ENCODE measurements around the gene LGALS4.
"Not testable (repeated sequence)": the region's sequence is repeated elsewhere in the genome, so short reads cannot be mapped to it uniquely, and the experiment has no call there.

The LGALS4 gene

DNA sequence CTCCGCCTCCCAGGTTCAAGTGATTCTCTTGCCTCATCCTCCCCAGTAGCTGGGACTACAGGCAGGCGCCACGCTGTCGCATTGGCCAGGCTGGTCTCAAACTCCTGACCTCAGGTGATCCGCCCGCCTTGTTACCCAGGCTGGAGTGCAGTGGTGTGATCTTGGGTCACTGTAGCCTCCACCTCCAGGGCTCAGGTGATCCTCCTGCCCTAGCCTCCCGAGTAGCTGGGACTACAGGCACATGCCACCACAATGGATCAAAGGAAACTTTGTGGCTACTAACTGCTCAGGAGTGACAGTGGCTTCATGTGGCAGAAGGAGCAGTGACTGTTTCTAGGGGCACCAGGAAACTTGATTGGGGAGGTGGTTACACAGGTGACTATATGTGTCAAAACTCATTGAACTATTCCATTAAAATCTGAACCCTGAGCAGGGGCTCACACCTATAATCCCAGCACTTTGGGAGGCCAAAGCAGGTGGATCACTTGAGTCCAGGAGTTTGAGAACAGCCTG, 27.5 kb downstream of the LGALS4 start:
- TF ChIP-seq CTCF (IDR thresholded peaks at IDR 0.05; ENCODE audit: low read length) (no peak), EZH2 (optimal IDR thresholded peaks at IDR 0.05; ENCODE audit: low read depth, low read length) (no peak), EZH2phosphoT487 (IDR thresholded peaks at IDR 0.05; ENCODE audit: low read length) (no peak)
- Histone ChIP-seq H2AFZ (ENCODE audit: low read length) (no peak overlapping the region), H3K4me3 (ENCODE audit: low read length) (no peak overlapping the region), H3K4me1 (ENCODE audit: low read length) (no peaks in the 10 kb centered on the region), H3F3A (ENCODE audit: insufficient read depth, low read length) (no peaks in the 10 kb centered on the region), H3K9me2 (replicated peaks; ENCODE audit: insufficient read depth, low read length) (no peaks in the 10 kb centered on the region), H3K9ac (ENCODE audit: low read length) (no peak overlapping the region), H3K9me3 (replicated peaks; ENCODE audit: insufficient read depth, low read length) (no peaks in the 10 kb centered on the region), H3K79me2 (ENCODE audit: low read length) (no peaks in the 10 kb centered on the region), H3K4me2 (ENCODE audit: low read depth, low read length) (no peak overlapping the region), H3K36me3 (replicated peaks; ENCODE audit: insufficient read depth, low read length) (no peaks in the 10 kb centered on the region), H4K20me1 (ENCODE audit: insufficient read depth, low read length) (no peaks in the 10 kb centered on the region), H3K27ac (ENCODE audit: low read length) (no peak overlapping the region), H3K27me3 (replicated peaks; ENCODE audit: insufficient read depth, low read length) (peaks cover 18% of the 10 kb centered on the region)
- DNase-seq = no peak

- Histone ChIP-seq H4K20me1 (ENCODE audit: insufficient read depth, low read length) (no peaks in the 10 kb centered on the region), H3K4me3 (ENCODE audit: low read length) (no peak overlapping the region), H3F3A (ENCODE audit: insufficient read depth, low read length) (no peaks in the 10 kb centered on the region), H3K27me3 (replicated peaks; ENCODE audit: insufficient read depth, low read length) (peaks cover 28% of the 10 kb centered on the region), H3K4me1 (ENCODE audit: low read length) (no peaks in the 10 kb centered on the region), H3K79me2 (ENCODE audit: low read length) (no peaks in the 10 kb centered on the region), H3K9me2 (replicated peaks; ENCODE audit: insufficient read depth, low read length) (no peaks in the 10 kb centered on the region), H3K36me3 (replicated peaks; ENCODE audit: insufficient read depth, low read length) (no peaks in the 10 kb centered on the region), H3K9me3 (replicated peaks; ENCODE audit: insufficient read depth, low read length) (no peaks in the 10 kb centered on the region), H3K4me2 (ENCODE audit: low read depth, low read length) (no peak overlapping the region), H3K9ac (ENCODE audit: low read length) (no peak overlapping the region), H3K27ac (ENCODE audit: low read length) (no peak overlapping the region), H2AFZ (ENCODE audit: low read length) (no peak overlapping the region)
- DNase-seq = no peak
- TF ChIP-seq EZH2phosphoT487 (IDR thresholded peaks at IDR 0.05; ENCODE audit: low read length) (no peak), CTCF (IDR thresholded peaks at IDR 0.05; ENCODE audit: low read length) (no peak), EZH2 (optimal IDR thresholded peaks at IDR 0.05; ENCODE audit: low read depth, low read length) (no peak)
These were observed 28.5 kb downstream of the LGALS4 start for GRCh38 chr19:38784224-38784623.

- H3K9me2 ChIP-seq (replicated peaks; ENCODE audit: insufficient read depth, low read length) = not testable (repeated sequence)
- peaks cover 35% of the 10 kb centered on the region for H3K27me3 ChIP-seq (replicated peaks; ENCODE audit: insufficient read depth, low read length)
These were observed 30.5 kb downstream of the LGALS4 start for GRCh38 chr19:38782212-38782611.

GRCh38 chr19:38781058-38781457, 31.7 kb downstream of the LGALS4 start:
- Histone ChIP-seq H3K9me2 (replicated peaks; ENCODE audit: insufficient read depth, low read length) (no peaks in the 10 kb centered on the region), H3K9ac (ENCODE audit: low read length) (no peak overlapping the region), H3K4me1 (ENCODE audit: low read length) (no peaks in the 10 kb centered on the region), H3K4me2 (ENCODE audit: low read depth, low read length) (no peak overlapping the region), H2AFZ (ENCODE audit: low read length) (no peak overlapping the region), H4K20me1 (ENCODE audit: insufficient read depth, low read length) (no peaks in the 10 kb centered on the region), H3F3A (ENCODE audit: insufficient read depth, low read length) (no peaks in the 10 kb centered on the region), H3K79me2 (ENCODE audit: low read length) (no peaks in the 10 kb centered on the region), H3K27me3 (replicated peaks; ENCODE audit: insufficient read depth, low read length) (peaks cover 35% of the 10 kb centered on the region), H3K27ac (ENCODE audit: low read length) (no peak overlapping the region), H3K4me3 (ENCODE audit: low read length) (no peak overlapping the region), H3K36me3 (replicated peaks; ENCODE audit: insufficient read depth, low read length) (no peaks in the 10 kb centered on the region), H3K9me3 (replicated peaks; ENCODE audit: insufficient read depth, low read length) (no peaks in the 10 kb centered on the region)
- no peak for TF ChIP-seq EZH2phosphoT487 (IDR thresholded peaks at IDR 0.05; ENCODE audit: low read length)
- no peak for TF ChIP-seq EZH2 (optimal IDR thresholded peaks at IDR 0.05; ENCODE audit: low read depth, low read length)
- no peak for TF ChIP-seq CTCF (IDR thresholded peaks at IDR 0.05; ENCODE audit: low read length)
- no peak for DNase-seq

More at GRCh38 chr19:38782212-38782611, 30.5 kb downstream of the LGALS4 start:
- H3K27ac ChIP-seq (ENCODE audit: low read length); H3K79me2 ChIP-seq (ENCODE audit: low read length); H3K9me3 ChIP-seq (replicated peaks; ENCODE audit: insufficient read depth, low read length); H3K4me3 ChIP-seq (ENCODE audit: low read length); H3K36me3 ChIP-seq (replicated peaks; ENCODE audit: insufficient read depth, low read length); H3K4me2 ChIP-seq (ENCODE audit: low read depth, low read length); DNase-seq; H3K9ac ChIP-seq (ENCODE audit: low read length); H3F3A ChIP-seq (ENCODE audit: insufficient read depth, low read length); H3K4me1 ChIP-seq (ENCODE audit: low read length); H2AFZ ChIP-seq (ENCODE audit: low read length); H4K20me1 ChIP-seq (ENCODE audit: insufficient read depth, low read length): not testable (repeated sequence)

Measured in MM.1S (cell line).